ENCODE data around the gene GSTK1.

The GSTK1 gene

DNA sequence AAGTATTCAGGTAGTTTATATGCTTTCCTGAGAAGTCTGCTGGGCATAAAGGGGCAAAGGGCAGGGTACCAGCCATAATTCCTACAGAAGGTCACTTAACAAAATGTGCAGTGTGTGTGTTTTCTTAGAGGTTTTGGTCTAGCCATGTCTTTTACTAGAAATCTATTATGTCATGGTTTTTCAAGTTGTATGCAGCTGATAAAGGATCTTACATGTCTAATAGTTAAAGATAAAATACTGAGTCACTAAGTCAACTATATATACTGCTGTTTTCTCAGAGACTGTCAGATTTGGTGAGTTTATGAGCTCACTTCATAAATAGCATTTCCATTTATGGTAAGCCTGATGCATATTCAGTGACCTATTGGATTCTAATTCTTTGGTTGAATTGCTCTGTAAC, 32.6 kb downstream of the GSTK1 start:
- no peak for DNase-seq (ENCODE audit: low read depth, low spot score)

DNA sequence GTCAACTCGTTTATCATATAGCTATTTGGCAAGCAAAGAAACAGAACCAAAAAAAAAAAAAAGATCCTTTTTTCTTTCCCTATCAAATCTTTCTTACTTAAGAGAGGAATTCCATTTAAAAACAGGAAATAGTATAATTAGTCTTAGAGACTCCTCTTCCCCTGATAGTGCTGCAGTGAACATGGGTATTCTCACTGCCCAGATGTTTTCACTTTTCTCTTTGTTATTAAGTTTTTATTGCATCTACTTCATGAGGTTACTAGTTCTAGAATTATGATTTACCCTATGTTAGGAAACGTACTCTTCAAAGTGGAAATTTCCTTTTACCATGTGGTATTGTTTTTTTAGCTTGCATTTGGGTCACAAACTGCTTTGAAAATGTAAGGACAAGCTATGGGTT, 33.4 kb downstream of the GSTK1 start:
- DNase-seq (ENCODE audit: low read depth, low spot score) = no peak

DNA sequence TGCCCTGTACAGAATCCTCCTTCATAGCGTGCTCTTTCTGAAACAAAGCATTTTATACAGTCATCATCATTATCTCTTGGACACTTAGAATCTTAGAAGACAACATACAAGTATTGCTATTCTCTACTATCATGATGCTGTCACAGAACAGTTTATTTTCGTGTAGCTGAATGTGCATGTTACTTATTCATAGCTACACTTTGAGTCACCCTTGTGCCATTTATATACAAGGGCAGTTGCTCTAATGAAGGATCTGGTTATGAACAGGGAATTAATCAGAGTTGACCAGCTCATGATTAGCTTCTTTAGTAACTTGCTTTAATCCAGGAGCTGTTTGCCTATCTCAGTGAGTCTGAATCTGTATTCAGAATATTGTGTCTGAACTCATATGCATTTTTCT, 36.1 kb downstream of the GSTK1 start:
- DNase-seq (ENCODE audit: low read depth, low spot score) = no peak

DNA sequence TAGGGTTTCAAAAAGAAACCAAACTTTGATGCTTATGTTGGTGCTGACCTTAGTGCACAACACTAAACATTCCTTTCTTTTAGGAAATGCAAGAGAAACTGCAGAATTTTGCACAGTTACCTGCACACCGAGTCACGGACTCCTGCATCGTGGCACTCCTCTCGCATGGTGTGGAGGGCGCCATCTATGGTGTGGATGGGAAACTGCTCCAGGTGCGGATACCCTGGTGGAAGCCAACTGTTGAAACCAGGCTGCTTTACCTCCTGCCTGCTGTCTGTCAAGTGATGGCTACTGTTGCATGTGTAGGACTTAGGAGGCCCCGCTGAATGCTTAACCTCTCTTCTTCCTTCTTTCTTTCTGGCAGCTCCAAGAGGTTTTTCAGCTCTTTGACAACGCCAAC, 36.6 kb downstream of the GSTK1 start:
- peak; percentile 62 for DNase-seq (ENCODE audit: low read depth, low spot score)

DNA sequence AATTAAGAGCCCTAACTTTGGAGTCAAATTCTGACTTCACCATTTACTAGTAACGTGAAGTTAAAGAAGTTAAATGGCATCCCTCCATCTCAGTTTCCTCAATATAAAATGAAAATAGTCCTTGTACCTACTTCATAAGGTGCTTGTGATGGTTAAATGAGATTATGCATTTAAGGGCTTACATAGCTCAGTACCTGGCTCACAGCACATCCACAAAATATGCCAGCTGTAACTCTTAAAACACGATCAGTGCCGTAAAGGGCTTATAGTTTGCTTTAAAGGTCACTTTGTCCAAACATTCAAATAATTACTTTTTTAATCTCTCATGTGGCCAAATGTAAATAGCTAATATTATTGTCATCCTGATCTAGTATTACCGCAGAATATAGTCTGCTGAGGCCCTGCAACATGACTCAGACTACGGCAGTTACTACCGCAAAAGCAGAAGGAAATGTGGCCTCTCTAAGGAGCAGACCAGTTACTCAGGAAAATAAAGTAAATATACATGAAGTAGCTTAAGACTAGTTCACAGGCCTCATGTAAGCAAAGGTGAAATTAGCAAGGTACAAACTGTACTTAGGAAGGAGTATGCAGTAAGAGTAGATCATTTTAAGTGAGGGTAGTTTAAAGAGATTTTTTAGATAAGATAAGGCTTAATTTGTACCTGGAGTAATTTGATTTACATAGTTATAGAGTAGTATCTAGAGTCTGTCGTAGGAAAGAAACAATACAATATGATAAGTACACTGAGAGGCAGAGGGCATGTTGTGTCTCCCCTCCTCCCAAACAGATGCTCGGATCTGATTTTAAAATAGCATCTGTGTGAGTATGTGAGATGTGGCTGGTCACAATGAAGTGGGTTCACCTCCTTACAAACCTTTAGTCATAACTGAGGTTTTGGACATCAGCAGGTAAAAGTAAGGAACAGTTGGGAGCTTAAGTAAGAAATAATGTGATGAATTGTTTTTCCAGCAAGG, 38.0 kb downstream of the GSTK1 start:
- no peak for DNase-seq (ENCODE audit: low read depth, low spot score)

DNA sequence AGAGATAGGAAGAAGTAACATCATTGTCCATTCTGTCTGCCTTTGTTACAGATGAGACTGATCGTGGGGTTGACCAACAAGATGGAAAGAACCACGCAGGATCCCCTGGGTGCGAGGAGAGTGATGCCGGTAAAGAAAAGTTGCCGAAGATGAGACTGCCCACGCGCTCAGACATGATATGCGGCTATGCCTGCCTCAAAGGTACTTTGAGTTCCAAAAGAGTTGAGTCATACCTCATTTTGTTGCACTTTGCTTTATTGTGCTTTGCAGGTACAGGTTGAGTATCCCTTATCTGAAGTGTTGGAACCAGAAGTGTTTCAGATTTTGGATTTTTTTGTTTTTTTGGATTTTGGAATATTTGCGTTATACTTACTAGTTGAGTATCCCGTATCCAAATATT, 40.5 kb downstream of the GSTK1 start:
- DNase-seq (ENCODE audit: low read depth, low spot score) = no peak

DNA sequence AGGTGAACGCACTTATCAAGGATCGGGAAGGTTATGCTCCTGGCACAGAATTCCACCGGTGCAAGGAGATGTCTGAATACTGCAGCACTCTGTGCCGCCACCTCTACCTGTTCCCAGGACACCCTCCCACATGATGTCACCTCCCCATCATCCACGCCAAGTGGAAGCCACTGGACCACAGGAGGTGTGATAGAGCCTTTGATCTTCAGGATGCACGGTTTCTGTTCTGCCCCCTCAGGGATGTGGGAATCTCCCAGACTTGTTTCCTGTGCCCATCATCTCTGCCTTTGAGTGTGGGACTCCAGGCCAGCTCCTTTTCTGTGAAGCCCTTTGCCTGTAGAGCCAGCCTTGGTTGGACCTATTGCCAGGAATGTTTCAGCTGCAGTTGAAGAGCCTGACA, 41.7 kb downstream of the GSTK1 start:
- no peak for DNase-seq (ENCODE audit: low read depth, low spot score)

DNA sequence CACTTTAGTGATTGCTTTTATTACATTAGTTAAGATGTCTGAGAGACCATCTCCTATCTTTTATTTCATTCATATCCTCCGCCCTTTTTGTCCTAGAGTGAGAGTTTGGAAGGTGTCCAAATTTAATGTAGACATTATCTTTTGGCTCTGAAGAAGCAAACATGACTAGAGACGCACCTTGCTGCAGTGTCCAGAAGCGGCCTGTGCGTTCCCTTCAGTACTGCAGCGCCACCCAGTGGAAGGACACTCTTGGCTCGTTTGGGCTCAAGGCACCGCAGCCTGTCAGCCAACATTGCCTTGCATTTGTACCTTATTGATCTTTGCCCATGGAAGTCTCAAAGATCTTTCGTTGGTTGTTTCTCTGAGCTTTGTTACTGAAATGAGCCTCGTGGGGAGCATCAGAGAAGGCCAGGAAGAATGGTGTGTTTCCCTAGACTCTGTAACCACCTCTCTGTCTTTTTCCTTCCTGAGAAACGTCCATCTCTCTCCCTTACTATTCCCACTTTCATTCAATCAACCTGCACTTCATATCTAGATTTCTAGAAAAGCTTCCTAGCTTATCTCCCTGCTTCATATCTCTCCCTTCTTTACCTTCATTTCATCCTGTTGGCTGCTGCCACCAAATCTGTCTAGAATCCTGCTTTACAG, 42.3 kb downstream of the GSTK1 start:
- DNase-seq (ENCODE audit: low read depth, low spot score) = peak; percentile 77

DNA sequence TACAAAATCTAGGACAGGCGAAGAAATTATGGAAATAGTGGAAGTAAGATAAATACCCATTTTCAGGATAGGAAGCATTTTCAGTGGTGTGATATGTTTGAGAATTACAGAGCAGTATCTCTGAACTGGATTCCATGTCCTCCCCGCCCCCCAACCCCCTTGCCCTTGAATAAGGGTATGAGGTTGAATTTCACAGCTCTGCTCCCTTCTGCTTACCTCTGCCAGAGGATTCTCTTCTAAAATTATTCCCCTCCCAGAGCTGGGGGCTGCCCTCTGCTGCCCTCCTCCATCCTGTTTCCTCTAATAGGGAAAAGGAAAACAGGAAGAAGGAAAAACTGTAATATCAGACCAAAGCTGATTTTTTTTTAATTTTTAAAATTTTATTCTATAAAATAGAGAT, 45.4 kb downstream of the GSTK1 start:
- no peak for DNase-seq (ENCODE audit: low read depth, low spot score)

DNA sequence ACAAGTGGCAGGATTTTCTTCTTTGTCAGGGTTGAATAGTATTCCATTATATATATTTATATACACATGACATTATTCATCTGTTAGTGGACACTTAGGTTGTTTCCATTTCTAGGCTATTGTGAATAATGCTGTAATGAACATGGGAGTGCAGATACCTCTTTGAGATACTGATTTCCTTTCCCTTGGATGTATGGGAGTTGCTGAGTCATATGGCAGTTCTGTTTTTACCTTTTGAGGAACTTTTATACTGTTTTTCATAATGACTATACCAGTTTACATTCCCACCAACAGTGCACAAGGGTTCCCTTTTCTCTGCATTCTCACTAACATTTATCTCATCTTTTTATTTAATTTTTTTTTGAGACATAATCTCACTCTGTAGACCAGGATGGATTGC, 50.9 kb downstream of the GSTK1 start:
- no peak for DNase-seq (ENCODE audit: low read depth, low spot score)

DNA sequence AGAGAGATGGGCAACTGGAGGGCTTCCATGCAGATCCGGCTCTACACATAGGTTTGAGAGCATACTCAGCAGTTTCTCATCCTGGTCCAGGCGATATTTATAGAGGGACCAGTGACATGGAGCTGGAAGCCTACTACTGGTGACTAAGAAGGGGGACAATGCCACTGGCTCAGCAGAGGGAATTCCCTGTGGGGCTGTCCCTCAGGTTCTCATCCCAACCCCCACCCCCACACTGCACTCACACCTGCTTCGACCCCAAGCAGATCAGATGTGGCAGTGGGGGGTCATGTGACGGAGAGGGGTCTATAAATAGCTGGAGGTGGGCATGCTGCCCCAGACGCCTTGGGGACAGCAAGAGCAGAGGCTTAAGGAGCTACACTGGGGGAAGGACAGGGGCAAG, 52.5 kb downstream of the GSTK1 start, which contains the start of gene CLCN1:
Gene CLCN1, plus strand, starts transcription at position 336 of the 400 bp plus-strand sequence. CDS start 102 bp downstream, outside the sequence.
- DNase-seq (ENCODE audit: low read depth, low spot score) = no peak

DNA sequence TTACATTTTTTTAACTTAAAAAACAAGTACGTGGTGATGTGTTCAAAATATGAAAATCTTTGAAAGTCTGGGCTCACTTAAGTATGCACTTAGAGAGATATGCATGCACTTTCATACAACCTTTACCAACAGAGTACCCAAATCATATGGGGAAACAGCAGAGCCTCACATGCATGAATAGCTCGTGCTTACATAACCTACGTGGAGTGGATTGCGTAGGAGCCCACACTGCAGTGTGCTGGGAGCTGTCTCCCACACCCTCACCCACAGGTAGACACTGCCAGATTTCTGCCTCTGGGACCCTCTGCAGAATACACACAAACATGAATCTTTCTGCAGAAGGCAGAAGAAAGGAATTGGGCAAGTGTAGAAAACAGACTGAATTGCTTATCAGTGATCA, 53.3 kb downstream of the GSTK1 start:
- no peak for DNase-seq (ENCODE audit: low read depth, low spot score)

DNA sequence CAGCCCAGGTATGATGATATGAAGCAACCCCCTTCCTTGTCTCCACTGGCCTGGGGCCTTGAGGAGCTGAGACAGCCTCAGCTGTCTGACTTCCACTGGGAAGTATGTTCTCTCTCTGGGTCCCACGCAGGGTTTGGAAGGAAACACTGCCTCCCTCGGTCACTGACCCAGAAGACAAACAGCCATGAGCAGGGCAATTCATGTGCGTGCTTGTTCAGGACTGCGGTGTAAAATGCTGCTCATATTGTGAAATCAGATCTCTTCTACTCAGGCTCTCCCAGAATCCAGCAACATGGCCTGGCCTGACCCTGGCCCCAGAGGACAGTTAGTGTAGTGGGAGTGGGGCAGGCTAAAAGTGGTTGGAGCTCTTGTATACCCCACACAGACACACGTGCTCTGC, 55.4 kb downstream of the GSTK1 start:
- no peak for DNase-seq (ENCODE audit: low read depth, low spot score)

Data from ELF-1 (cell line).